AG04450 (cell line): ENCODE measurements around the gene RNF213. TPM values are rescaled to one million over a fixed set of nuclear protein-coding genes. Genes with fewer than 3 reads are reported as not detected.

Experiments used
- CTCF ChIA-PET: fragments of 300-600, 350-600 bp; formaldehyde crosslinking; extraction: SDS; loops from one replicate; lab custom pipeline; 2022; ENCODE audit warnings: antibody characterized with exemption, inconsistent platforms; lab: Charles Lee
- POLR2A ChIA-PET: fragments of 350-600 bp; formaldehyde crosslinking; extraction: SDS; loops from one replicate; lab custom pipeline; 2021; ENCODE audit warnings: antibody characterized with exemption, inconsistent platforms; lab: Yijun Ruan, JAX
- DNase-seq: peaks from one replicate; pipeline ENCODE4 v3.0.0-alpha.2; 2011; ENCODE audit warnings: low read depth, low spot score
- H3K27ac ChIP-seq: one replicate; pipeline ENCODE4 v1.5.1; 2012; ENCODE audit warnings: low read depth, low read length, control low read depth
- H3K27me3 ChIP-seq: one replicate; pipeline ENCODE4 v1.6.0; 2012; ENCODE audit warnings: low read length; ENCODE audit not compliant: control insufficient read depth, insufficient read depth
- H3K4me3 ChIP-seq: 2 replicates; pipeline ENCODE4 v1.5.1; 2011; ENCODE audit warnings: mild to moderate bottlenecking, low read depth, low read length, control low read depth
- H3K9me3 ChIP-seq: 2 replicates; pipeline ENCODE4 v1.5.1; 2012; ENCODE audit warnings: low read length; ENCODE audit not compliant: control insufficient read depth, insufficient read depth
- CTCF ChIP-seq: IDR thresholded peaks from 2 replicates; pipeline ENCODE4 v1.5.1; 2011; ENCODE audit warnings: low read depth, low read length, control low read depth, inconsistent platforms
- polyA plus RNA-seq: library from polyadenylated mRNA; depleted of rRNA; stranded (reverse); fragments of >200 nt; gene quantifications from 2 replicates; pipeline ENCODE4 v1.2.3, GENCODE V29; 2011

The RNF213 gene
- polyA plus RNA-seq, 1 experiment = 46.8 TPM

GRCh38 chr17:80262775-80263244, 2.2 kb downstream of the RNF213 start:
- peak overlapping the region; percentile 41 for H3K4me3 ChIP-seq
- no peak for TF ChIP-seq CTCF
- H3K27ac ChIP-seq = peak overlapping the region; percentile 31
- DNase-seq = no peak
- POLR2A ChIA-PET = interaction anchor here (0.6 kb wide), 1 partner anchor 169 kb away, joined by 8 read pairs; no protein-coding TSS in a partner anchor
- no peaks in the 10 kb centered on the region for H3K27me3 ChIP-seq
- CTCF ChIA-PET = interaction anchor here (1.0 kb wide), 1 partner anchor 44 kb away, joined by 4 read pairs; no protein-coding TSS in a partner anchor
- H3K9me3 ChIP-seq = no peaks in the 10 kb centered on the region; the same call in 1 of the 2 replicates

- Histone ChIP-seq H3K4me3 (peak overlapping the region; percentile 46), H3K27ac (peak overlapping the region; percentile 47), H3K27me3 (no peaks in the 10 kb centered on the region), H3K9me3 (no peaks in the 10 kb centered on the region; the same call in 1 of the 2 replicates)
- CTCF ChIA-PET = interaction anchor here (1.0 to 1.3 kb wide), 2 partner anchors 45 to 162 kb away, joined by 4 read pairs; partner anchors contain the start of gene GAA
- POLR2A ChIA-PET = interaction anchor here (0.6 to 1.1 kb wide), 3 partner anchors 22 to 1330 kb away, joined by 3 to 7 read pairs (median 3); no protein-coding TSS in a partner anchor
- TF ChIP-seq CTCF = peak; percentile 29
- DNase-seq = peak; percentile 78
Observed at GRCh38 chr17:80263253-80264204, 2.9 kb downstream of the RNF213 start.

- Histone ChIP-seq H3K9me3 (no peaks in the 10 kb centered on the region; the same call in 1 of the 2 replicates), H3K4me3 (no peak overlapping the region; the same call in 1 of the 2 replicates), H3K27me3 (no peaks in the 10 kb centered on the region), H3K27ac (no peak overlapping the region)
- ChIA-PET POLR2A (interaction anchor here (1.1 kb wide), 1 partner anchor 119 kb away, joined by 3 read pairs; no protein-coding TSS in a partner anchor), CTCF (interaction anchor here (0.6 to 1.3 kb wide), 2 partner anchors 42 to 163 kb away, joined by 3 to 4 read pairs; partner anchors contain the start of gene GAA)
- no peak for TF ChIP-seq CTCF
- DNase-seq = no peak
Observed at GRCh38 chr17:80264205-80265075, 3.8 kb downstream of the RNF213 start.

- TF ChIP-seq CTCF = no peak
- no peak overlapping the region for H3K27ac ChIP-seq
- H3K27me3 ChIP-seq = no peaks in the 10 kb centered on the region
- CTCF ChIA-PET = interaction anchor here (0.6 kb wide), 1 partner anchor 43 kb away, joined by 3 read pairs; no protein-coding TSS in a partner anchor
- POLR2A ChIA-PET = interaction anchor here (0.7 kb wide), 1 partner anchor 119 kb away, joined by 4 read pairs; no protein-coding TSS in a partner anchor
- H3K4me3 ChIP-seq = no peak overlapping the region
- DNase-seq = no peak
- H3K9me3 ChIP-seq = no peaks in the 10 kb centered on the region; the same call in 1 of the 2 replicates
Observed at GRCh38 chr17:80265205-80266068, 4.8 kb downstream of the RNF213 start.
